OCI-LY7 (cell line): Measurements from ENCODE around the gene H1-8.

Experiments used
- CTCF ChIP-seq: fragments of 200-600 bp; sonication (generic); conservative IDR thresholded peaks from 2 replicates; pipeline ENCODE4 v1.5.1; 2014; ENCODE audit warnings: mild to moderate bottlenecking, antibody characterized with exemption, low read length, moderate library complexity, mixed read lengths
- EZH2phosphoT487 ChIP-seq: fragments of 200-600 bp; sonication (generic); IDR thresholded peaks from 2 replicates; pipeline ENCODE4 v1.6.1; 2018; ENCODE audit warnings: low read depth, borderline replicate concordance, mild to moderate bottlenecking, mixed run types, antibody characterized with exemption, low read length, moderate library complexity, mixed read lengths

GRCh38 chr3:129593230-129593594, 50.2 kb downstream of the H1-8 start:
- TF ChIP-seq CTCF (peak; percentile 41), EZH2phosphoT487 (no peak)
